ENCODE data around the gene MMP14. TPM values are rescaled to one million over a fixed set of nuclear protein-coding genes. Genes with fewer than 3 reads are reported as not detected.

The MMP14 gene
- polyA plus RNA-seq, 3 donors, result 26.1 to 109 (median 86.0) TPM

DNA sequence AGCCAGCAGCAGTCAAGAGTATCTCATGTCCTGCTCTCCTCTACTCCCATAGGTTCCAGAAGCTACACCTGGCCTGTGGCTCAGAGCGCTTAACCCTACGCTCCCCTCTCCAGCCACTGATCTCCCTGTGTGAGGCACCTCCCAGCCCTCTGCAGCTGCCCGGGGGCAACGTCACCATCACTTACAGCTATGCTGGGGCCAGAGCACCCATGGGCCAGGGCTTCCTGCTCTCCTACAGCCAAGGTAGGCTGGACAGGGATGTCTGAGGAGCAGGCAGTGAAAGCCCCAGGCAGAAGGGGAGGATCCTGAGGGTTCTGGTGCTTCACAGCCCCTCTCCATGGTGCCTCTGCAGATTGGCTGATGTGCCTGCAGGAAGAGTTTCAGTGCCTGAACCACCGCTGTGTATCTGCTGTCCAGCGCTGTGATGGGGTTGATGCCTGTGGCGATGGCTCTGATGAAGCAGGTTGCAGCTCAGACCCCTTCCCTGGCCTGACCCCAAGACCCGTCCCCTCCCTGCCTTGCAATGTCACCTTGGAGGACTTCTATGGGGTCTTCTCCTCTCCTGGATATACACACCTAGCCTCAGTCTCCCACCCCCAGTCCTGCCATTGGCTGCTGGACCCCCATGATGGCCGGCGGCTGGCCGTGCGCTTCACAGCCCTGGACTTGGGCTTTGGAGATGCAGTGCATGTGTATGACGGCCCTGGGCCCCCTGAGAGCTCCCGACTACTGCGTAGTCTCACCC, 38.8 kb downstream of the MMP14 start:
- H3K27ac ChIP-seq (ENCODE audit: low read depth, low read length), result no peak overlapping the region
- 94 to 96% (median 94%) methylated on average over 15 of the region's 15 CpGs for WGBS, 3 donors

DNA sequence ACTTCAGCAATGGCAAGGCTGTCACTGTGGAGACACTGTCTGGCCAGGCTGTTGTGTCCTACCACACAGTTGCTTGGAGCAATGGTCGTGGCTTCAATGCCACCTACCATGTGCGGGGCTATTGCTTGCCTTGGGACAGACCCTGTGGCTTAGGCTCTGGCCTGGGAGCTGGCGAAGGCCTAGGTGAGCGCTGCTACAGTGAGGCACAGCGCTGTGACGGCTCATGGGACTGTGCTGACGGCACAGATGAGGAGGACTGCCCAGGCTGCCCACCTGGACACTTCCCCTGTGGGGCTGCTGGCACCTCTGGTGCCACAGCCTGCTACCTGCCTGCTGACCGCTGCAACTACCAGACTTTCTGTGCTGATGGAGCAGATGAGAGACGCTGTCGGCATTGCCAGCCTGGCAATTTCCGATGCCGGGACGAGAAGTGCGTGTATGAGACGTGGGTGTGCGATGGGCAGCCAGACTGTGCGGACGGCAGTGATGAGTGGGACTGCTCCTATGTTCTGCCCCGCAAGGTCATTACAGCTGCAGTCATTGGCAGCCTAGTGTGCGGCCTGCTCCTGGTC, 39.4 kb downstream of the MMP14 start:
- whole genome bisulfite sequencing, 3 donors, result 95 to 97% (median 96%) methylated on average over 20 of the region's 20 CpGs

DNA sequence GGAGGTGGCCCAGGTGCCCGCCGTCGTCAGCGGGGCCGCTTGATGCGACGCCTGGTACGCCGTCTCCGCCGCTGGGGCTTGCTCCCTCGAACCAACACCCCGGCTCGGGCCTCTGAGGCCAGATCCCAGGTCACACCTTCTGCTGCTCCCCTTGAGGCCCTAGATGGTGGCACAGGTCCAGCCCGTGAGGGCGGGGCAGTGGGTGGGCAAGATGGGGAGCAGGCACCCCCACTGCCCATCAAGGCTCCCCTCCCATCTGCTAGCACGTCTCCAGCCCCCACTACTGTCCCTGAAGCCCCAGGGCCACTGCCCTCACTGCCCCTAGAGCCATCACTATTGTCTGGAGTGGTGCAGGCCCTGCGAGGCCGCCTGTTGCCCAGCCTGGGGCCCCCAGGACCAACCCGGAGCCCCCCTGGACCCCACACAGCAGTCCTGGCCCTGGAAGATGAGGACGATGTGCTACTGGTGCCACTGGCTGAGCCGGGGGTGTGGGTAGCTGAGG, 40.7 kb downstream of the MMP14 start:
- H3K27ac ChIP-seq (ENCODE audit: low read depth, low read length), result no peak overlapping the region
- 93 to 96% (median 93%) methylated on average over 22 of the region's 22 CpGs for WGBS, 3 donors

More for the DNA sequence above, 39.4 kb downstream of the MMP14 start:
- H3K27ac ChIP-seq (ENCODE audit: low read depth, low read length), result no peak overlapping the region

- no peak overlapping the region for H3K27ac ChIP-seq (ENCODE audit: low read depth, low read length)
- WGBS, 3 donors, result 68 to 82% (median 72%) methylated on average over 8 of the region's 8 CpGs
Measured at GRCh38 chr14:22878271-22879246, 42.2 kb downstream of the MMP14 start.

DNA sequence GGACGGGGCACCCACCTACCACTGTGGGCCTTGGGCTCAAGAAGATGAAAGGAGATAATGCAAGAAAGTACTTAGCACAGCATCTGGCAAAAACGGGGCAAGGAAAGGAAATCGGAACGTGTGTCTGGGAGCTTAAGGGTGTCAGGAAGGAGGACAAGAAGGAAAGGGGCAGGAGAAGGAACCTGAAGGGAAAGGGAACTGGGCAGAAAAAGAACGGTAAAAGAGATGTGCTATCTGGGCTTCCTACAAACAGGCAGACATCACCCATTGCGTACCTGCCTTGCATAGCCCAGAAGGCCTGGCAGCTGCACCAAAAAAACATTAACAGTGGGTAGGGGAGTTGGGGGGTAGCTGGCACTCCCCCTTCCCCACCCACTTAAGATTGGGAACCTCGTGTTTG, 45.7 kb downstream of the MMP14 start:
- no peak overlapping the region for H3K27ac ChIP-seq (ENCODE audit: low read depth, low read length)
- 36 to 51% (median 38%) methylated on average over 7 of the region's 7 CpGs for WGBS, 3 donors

- H3K27ac ChIP-seq (ENCODE audit: low read depth, low read length), result no peak overlapping the region
- 18 to 35% (median 34%) methylated on average over 6 of the region's 6 CpGs for WGBS, 3 donors
Measured at GRCh38 chr14:22882529-22883172, 46.3 kb downstream of the MMP14 start.

- no peak within 1 kb of the TSS for H3K27ac ChIP-seq (ENCODE audit: low read depth, low read length)
- 18 to 49% (median 36%) methylated on average over 15 of the region's 15 CpGs for WGBS, 3 donors
Measured at GRCh38 chr14:22883173-22883976, 47.0 kb downstream of the MMP14 start, which contains the start of gene REM2. Gene REM2 (plus strand): TSS chr14:22883222. CDS start chr14:22883288, 66 bp downstream.

GRCh38 chr14:22884076-22884737, 47.8 kb downstream of the MMP14 start:
- 87 to 89% (median 87%) methylated on average over 7 of the region's 7 CpGs for WGBS, 3 donors
- H3K27ac ChIP-seq (ENCODE audit: low read depth, low read length), result no peak overlapping the region

DNA sequence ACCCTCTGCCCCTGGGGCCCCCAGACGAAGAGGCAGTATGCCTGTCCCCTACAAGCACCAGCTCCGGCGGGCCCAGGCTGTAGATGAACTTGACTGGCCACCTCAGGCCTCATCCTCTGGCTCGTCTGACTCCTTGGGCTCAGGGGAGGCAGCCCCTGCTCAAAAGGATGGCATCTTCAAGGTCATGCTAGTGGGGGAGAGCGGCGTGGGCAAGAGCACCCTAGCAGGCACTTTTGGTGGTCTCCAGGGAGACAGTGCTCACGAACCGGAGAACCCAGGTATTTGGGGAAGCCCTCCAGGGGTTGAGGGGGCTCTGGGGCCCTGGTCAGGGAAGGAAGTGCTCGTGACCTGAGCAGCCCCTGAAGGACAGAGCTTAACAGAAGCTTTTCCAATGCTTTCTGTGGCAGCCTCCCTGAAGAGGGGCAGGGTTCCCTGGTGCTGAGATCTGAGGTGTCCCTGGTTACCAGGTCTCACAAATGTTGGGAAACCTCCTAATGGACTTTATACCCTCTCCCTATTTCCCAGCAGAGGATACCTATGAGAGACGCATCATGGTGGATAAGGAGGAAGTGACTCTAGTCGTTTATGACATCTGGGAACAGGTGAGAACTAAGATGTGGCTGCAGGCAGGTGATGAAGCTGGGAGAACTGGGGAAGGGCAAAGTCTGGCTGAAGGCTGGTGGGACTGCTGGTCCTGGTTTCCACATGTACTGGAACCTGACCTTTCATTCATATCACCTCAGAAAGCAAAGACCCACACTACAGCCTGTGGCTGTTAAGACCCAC, 48.5 kb downstream of the MMP14 start:
- H3K27ac ChIP-seq (ENCODE audit: low read depth, low read length), result no peak overlapping the region
- WGBS, 3 donors, result 86 to 90% (median 88%) methylated on average over 11 of the region's 11 CpGs

DNA sequence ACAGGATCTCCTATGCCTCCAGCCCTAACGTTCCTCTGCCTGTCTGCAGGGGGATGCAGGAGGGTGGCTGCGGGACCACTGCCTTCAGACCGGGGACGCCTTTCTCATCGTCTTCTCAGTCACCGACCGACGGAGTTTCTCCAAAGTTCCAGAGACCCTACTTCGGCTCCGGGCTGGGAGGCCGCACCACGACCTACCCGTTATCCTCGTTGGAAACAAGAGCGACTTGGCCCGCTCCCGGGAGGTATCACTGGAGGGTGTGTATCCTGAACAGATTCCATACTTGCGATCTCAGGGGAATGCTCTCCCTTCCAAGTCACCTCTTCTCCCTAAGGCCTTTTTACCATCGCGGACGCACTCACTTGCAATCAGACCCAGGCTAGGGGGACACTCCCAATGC, 49.6 kb downstream of the MMP14 start:
- 91 to 95% (median 92%) methylated on average over 21 of the region's 21 CpGs for WGBS, 3 donors
- no peak overlapping the region for H3K27ac ChIP-seq (ENCODE audit: low read depth, low read length)

- H3K27ac ChIP-seq (ENCODE audit: low read depth, low read length), result no peak overlapping the region
- WGBS, 3 donors, result 3 to 4% (median 3%) methylated on average over 76 to 77 of the region's 77 CpGs
Measured at GRCh38 chr14:22886500-22887259, 50.3 kb downstream of the MMP14 start.

- no peak overlapping the region for H3K27ac ChIP-seq (ENCODE audit: low read depth, low read length)
- 18 to 29% (median 27%) methylated on average over 11 of the region's 11 CpGs for WGBS, 3 donors
Measured at GRCh38 chr14:22887260-22887989, 51.0 kb downstream of the MMP14 start.

- H3K27ac ChIP-seq (ENCODE audit: low read depth, low read length), result no peak overlapping the region
- WGBS, 3 donors, result 69 to 80% (median 76%) methylated on average over 5 of the region's 5 CpGs
Measured at GRCh38 chr14:22887990-22888378, 51.6 kb downstream of the MMP14 start.

DNA sequence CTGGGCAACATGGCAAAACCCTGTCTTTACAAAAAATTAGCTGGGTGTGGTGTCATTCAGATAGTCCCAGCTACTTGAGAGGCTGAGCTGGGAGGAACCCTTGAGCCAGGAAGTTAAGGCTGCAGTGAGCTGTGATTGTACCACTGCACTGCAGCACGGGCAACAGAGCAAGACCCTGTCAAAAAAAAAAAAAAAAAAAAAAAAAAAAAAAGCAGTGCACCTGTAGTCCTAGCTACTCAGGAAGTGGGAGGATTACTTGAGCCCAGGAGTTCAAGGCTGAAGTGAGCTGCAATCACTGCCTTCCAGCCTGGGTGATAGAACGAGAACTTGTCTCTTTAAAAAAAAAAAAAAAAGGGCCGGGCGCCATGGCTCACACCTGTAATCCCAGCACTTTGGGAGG, 52.3 kb downstream of the MMP14 start:
- WGBS, 3 donors, result 75 to 94% (median 89%) methylated on average over 3 to 4 of the region's 4 CpGs
- H3K27ac ChIP-seq (ENCODE audit: low read depth, low read length), result no peak overlapping the region

DNA sequence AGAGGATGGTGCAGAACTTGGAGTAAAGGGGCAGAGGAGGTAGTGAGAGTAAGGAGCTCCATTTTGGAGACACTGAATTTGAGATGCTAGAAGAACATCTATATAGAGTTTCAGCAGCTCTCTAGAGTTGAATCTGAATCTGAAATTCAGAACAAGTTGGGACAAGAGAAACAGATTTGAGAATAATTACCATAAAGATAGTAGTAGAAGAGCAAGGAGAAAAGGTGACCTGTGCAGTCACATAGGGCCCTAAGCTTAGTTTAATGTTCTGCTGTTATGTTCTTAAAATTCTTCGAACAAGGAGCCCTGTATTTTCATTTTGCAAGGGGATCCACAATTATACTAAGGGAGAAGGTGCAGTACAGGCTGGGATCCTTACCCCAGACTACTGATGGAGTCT, 54.0 kb downstream of the MMP14 start:
- H3K27ac ChIP-seq (ENCODE audit: low read depth, low read length), result no peak overlapping the region
- WGBS, 3 donors, result 87 to 94% (median 91%) methylated on average over 1 of the region's 1 CpG

Data from adipose tissue (tissue), 3 donors.